PFSK-1 (cell line): ENCODE results near the gene SLX9.

Experiments used
- POLR2AphosphoS5 ChIP-seq: IDR thresholded peaks from 2 replicates; pipeline ENCODE4 v1.6.1; 2012; ENCODE audit warnings: low read depth, mild to moderate bottlenecking, control low read depth, low read length, moderate library complexity
- TAF1 ChIP-seq: IDR thresholded peaks from 2 replicates; pipeline ENCODE4 v1.6.1; 2012; ENCODE audit warnings: low read length, control low read depth, borderline replicate concordance; ENCODE audit not compliant: insufficient read depth
- TF ChIP-seq, protein P1 (sequence below), 2 experiments: IDR thresholded peaks; 2 replicates each; pipeline versions ENCODE4 v1.6.1 to v1.8.0; 2011 to 2012; ENCODE audit warnings: low read depth in 2 of 2, low read length in 2 of 2, control low read depth in 1 of 2, inconsistent platforms in 1 of 2, mild to moderate bottlenecking in 1 of 2, moderate library complexity in 1 of 2; ENCODE audit not compliant: insufficient read depth in 1 of 2

GRCh38 chr21:44907225-44907965 is 32.4 kb upstream of the SLX9 start:
- TF ChIP-seq POLR2AphosphoS5 (no peak), TAF1 (no peak)
- TF ChIP-seq, protein P1, sequence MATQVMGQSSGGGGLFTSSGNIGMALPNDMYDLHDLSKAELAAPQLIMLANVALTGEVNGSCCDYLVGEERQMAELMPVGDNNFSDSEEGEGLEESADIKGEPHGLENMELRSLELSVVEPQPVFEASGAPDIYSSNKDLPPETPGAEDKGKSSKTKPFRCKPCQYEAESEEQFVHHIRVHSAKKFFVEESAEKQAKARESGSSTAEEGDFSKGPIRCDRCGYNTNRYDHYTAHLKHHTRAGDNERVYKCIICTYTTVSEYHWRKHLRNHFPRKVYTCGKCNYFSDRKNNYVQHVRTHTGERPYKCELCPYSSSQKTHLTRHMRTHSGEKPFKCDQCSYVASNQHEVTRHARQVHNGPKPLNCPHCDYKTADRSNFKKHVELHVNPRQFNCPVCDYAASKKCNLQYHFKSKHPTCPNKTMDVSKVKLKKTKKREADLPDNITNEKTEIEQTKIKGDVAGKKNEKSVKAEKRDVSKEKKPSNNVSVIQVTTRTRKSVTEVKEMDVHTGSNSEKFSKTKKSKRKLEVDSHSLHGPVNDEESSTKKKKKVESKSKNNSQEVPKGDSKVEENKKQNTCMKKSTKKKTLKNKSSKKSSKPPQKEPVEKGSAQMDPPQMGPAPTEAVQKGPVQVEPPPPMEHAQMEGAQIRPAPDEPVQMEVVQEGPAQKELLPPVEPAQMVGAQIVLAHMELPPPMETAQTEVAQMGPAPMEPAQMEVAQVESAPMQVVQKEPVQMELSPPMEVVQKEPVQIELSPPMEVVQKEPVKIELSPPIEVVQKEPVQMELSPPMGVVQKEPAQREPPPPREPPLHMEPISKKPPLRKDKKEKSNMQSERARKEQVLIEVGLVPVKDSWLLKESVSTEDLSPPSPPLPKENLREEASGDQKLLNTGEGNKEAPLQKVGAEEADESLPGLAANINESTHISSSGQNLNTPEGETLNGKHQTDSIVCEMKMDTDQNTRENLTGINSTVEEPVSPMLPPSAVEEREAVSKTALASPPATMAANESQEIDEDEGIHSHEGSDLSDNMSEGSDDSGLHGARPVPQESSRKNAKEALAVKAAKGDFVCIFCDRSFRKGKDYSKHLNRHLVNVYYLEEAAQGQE (IDR thresholded peaks at IDR 0.05; ENCODE audit: insufficient read depth in 1 of 2, low read depth in 2 of 2, low read length in 2 of 2), result no peak
